Stimulated activated naive CD8-positive, alpha-beta T cell treated with anti-CD3 and anti-CD28 coated beads, Interleukin-15, amount 100 ng/mL, for 72 hours (primary cell): ENCODE measurements around the gene LRRC36.
"Not testable (repeated sequence)": the region's sequence is repeated elsewhere in the genome, so short reads cannot be mapped to it uniquely, and the experiment has no call there.

Experiments used
- ATAC-seq: fragments of 150-1000 bp; cut with Tn5 transposase; 2 replicates; pipeline ENCODE4 v1.10.0; 2021; ENCODE audit warnings: mild to moderate bottlenecking, moderate library complexity
- DNase-seq, 2 donors: peaks; one replicate each; pipeline ENCODE4 v3.0.0; 2021 to 2022
- H3K27ac Mint-ChIP-seq, 2 donors: one replicate each; pipeline ENCODE4 v1.8.0; 2022; ENCODE audit warnings: mild to moderate bottlenecking in 2 of 2, mixed read lengths in 2 of 2, moderate library complexity in 2 of 2
- H3K27me3 Mint-ChIP-seq: one replicate; pipeline ENCODE4 v1.8.0; 2022; ENCODE audit warnings: mixed read lengths
- H3K4me1 Mint-ChIP-seq: one replicate; pipeline ENCODE4 v1.8.0; 2022; ENCODE audit warnings: mild to moderate bottlenecking, mixed read lengths
- H3K4me3 Mint-ChIP-seq, 2 donors: one replicate each; pipeline ENCODE4 v1.8.0; 2022; ENCODE audit warnings: mild to moderate bottlenecking in 2 of 2, mixed read lengths in 2 of 2, moderate library complexity in 1 of 2
- H3K9me3 Mint-ChIP-seq, 2 donors: one replicate each; pipeline ENCODE4 v1.8.0; 2022; ENCODE audit warnings: mixed read lengths in 2 of 2

The LRRC36 gene

GRCh38 chr16:67311607-67312488 lies 14.8 kb upstream of the LRRC36 start:
- ATAC-seq (peak; percentile 98), DNase-seq (peak; percentile 86 to 94)
- Mint-ChIP-seq H3K27ac (peak overlapping the region; percentile 75 to 98), H3K27me3 (no peaks in the 10 kb centered on the region), H3K4me3 (peak overlapping the region; percentile 46 to 74), H3K9me3 (no peaks in the 10 kb centered on the region), H3K4me1 (peaks cover 57% of the 10 kb centered on the region)

GRCh38 chr16:67312719-67313118 lies 13.9 kb upstream of the LRRC36 start:
- ATAC-seq, result no peak
- Mint-ChIP-seq H3K9me3 (no peaks in the 10 kb centered on the region), H3K27me3 (no peaks in the 10 kb centered on the region), H3K4me1 (peaks cover 57% of the 10 kb centered on the region), H3K4me3 (peak overlapping the region; percentile 32 to 74), H3K27ac (peak overlapping the region; percentile 75 to 98)
- DNase-seq, result no peak

- H3K4me1 Mint-ChIP-seq, result peaks cover 19% of the 10 kb centered on the region
- H3K9me3 Mint-ChIP-seq, result no peaks in the 10 kb centered on the region
- DNase-seq (no peak), ATAC-seq (no peak)
- H3K4me3 Mint-ChIP-seq, result no peak overlapping the region
- peaks cover 31% of the 10 kb centered on the region for H3K27me3 Mint-ChIP-seq
- no peak overlapping the region for H3K27ac Mint-ChIP-seq
Measured at GRCh38 chr16:67317853-67318252, 8.8 kb upstream of the LRRC36 start.

GRCh38 chr16:67326115-67326471 lies 522 bp upstream of the LRRC36 start:
- DNase-seq (no peak), ATAC-seq (no peak)
- Mint-ChIP-seq H3K4me3 (peak overlapping the region; percentile 98 to 100), H3K27ac (peak overlapping the region; percentile 95 to 97), H3K27me3 (peaks cover 43% of the 10 kb centered on the region), H3K9me3 (no peaks in the 10 kb centered on the region), H3K4me1 (peaks cover 31% of the 10 kb centered on the region)

GRCh38 chr16:67327743-67328142 lies 1.1 kb downstream of the LRRC36 start:
- Mint-ChIP-seq H3K4me1 (peaks cover 31% of the 10 kb centered on the region), H3K27me3 (peaks cover 31% of the 10 kb centered on the region), H3K27ac (no peak overlapping the region), H3K4me3 (no peak overlapping the region), H3K9me3 (no peaks in the 10 kb centered on the region)
- ATAC-seq (no peak), DNase-seq (no peak)

- Mint-ChIP-seq H3K27ac (no peak overlapping the region), H3K4me1 (peaks cover 25% of the 10 kb centered on the region), H3K27me3 (peaks cover 11% of the 10 kb centered on the region), H3K9me3 (peaks cover 4 to 6% of the 10 kb centered on the region in 2 donors), H3K4me3 (no peak overlapping the region)
- ATAC-seq (no peak), DNase-seq (no peak)
Measured at GRCh38 chr16:67329901-67330300, 3.3 kb downstream of the LRRC36 start.

GRCh38 chr16:67333315-67333714 lies 6.7 kb downstream of the LRRC36 start:
- Mint-ChIP-seq H3K27me3 (no peaks in the 10 kb centered on the region), H3K9me3 (peaks cover 8 to 19% of the 10 kb centered on the region in 2 donors), H3K27ac (no peak overlapping the region), H3K4me1 (no peaks in the 10 kb centered on the region), H3K4me3 (no peak overlapping the region)
- no peak for ATAC-seq
- DNase-seq, result no peak

- Mint-ChIP-seq H3K4me1 (no peaks in the 10 kb centered on the region), H3K27ac (no peak overlapping the region), H3K4me3 (no peak overlapping the region), H3K9me3 (peaks cover 8 to 19% of the 10 kb centered on the region in 2 donors), H3K27me3 (no peaks in the 10 kb centered on the region)
- ATAC-seq (no peak), DNase-seq (no peak)
Measured at GRCh38 chr16:67336116-67336515, 9.5 kb downstream of the LRRC36 start.

GRCh38 chr16:67336648-67337047 lies 10.0 kb downstream of the LRRC36 start:
- DNase-seq (no peak), ATAC-seq (no peak)
- peaks cover 8 to 19% of the 10 kb centered on the region in 2 donors for H3K9me3 Mint-ChIP-seq
- no peaks in the 10 kb centered on the region for H3K27me3 Mint-ChIP-seq
- no peak overlapping the region for H3K4me3 Mint-ChIP-seq
- no peaks in the 10 kb centered on the region for H3K4me1 Mint-ChIP-seq
- H3K27ac Mint-ChIP-seq, result no peak overlapping the region

GRCh38 chr16:67339453-67339852 lies 12.8 kb downstream of the LRRC36 start:
- ATAC-seq, result no peak
- no peak overlapping the region for H3K27ac Mint-ChIP-seq
- no peaks in the 10 kb centered on the region for H3K4me1 Mint-ChIP-seq
- no peaks in the 10 kb centered on the region for H3K27me3 Mint-ChIP-seq
- no peak for DNase-seq
- H3K4me3 Mint-ChIP-seq, result no peak overlapping the region
- peaks cover 8 to 17% of the 10 kb centered on the region in 2 donors for H3K9me3 Mint-ChIP-seq

GRCh38 chr16:67341250-67341649 lies 14.6 kb downstream of the LRRC36 start:
- ATAC-seq (no peak), DNase-seq (no peak)

GRCh38 chr16:67342616-67343015 lies 16.0 kb downstream of the LRRC36 start:
- Mint-ChIP-seq H3K9me3 (no peaks in the 10 kb centered on the region), H3K27ac (no peak overlapping the region), H3K4me1 (no peaks in the 10 kb centered on the region), H3K4me3 (no peak overlapping the region), H3K27me3 (no peaks in the 10 kb centered on the region)
- ATAC-seq, result no peak
- no peak for DNase-seq

More at GRCh38 chr16:67341250-67341649, 14.6 kb downstream of the LRRC36 start:
- no peaks in the 10 kb centered on the region for H3K27me3 Mint-ChIP-seq
- no peaks in the 10 kb centered on the region for H3K4me1 Mint-ChIP-seq
- no peaks in the 10 kb centered on the region for H3K9me3 Mint-ChIP-seq
- no peak overlapping the region for H3K4me3 Mint-ChIP-seq
- no peak overlapping the region for H3K27ac Mint-ChIP-seq

GRCh38 chr16:67345401-67345800 lies 18.8 kb downstream of the LRRC36 start:
- DNase-seq, result no peak
- ATAC-seq, result no peak
- H3K27me3 Mint-ChIP-seq, result no peaks in the 10 kb centered on the region
- H3K4me1 Mint-ChIP-seq, result no peaks in the 10 kb centered on the region
- no peak overlapping the region for H3K27ac Mint-ChIP-seq
- no peak overlapping the region for H3K4me3 Mint-ChIP-seq
- no peaks in the 10 kb centered on the region for H3K9me3 Mint-ChIP-seq

GRCh38 chr16:67346341-67346740 lies 19.7 kb downstream of the LRRC36 start:
- ATAC-seq (no peak), DNase-seq (no peak)
- Mint-ChIP-seq H3K4me1 (no peaks in the 10 kb centered on the region), H3K4me3 (no peak overlapping the region), H3K27me3 (no peaks in the 10 kb centered on the region), H3K9me3 (no peaks in the 10 kb centered on the region), H3K27ac (no peak overlapping the region)

GRCh38 chr16:67349172-67349571 lies 22.6 kb downstream of the LRRC36 start:
- peak; percentile 66 for ATAC-seq
- H3K27ac Mint-ChIP-seq, result no peak overlapping the region
- H3K4me3 Mint-ChIP-seq, result no peak overlapping the region
- H3K9me3 Mint-ChIP-seq, result no peaks in the 10 kb centered on the region
- H3K27me3 Mint-ChIP-seq, result no peaks in the 10 kb centered on the region
- no peaks in the 10 kb centered on the region for H3K4me1 Mint-ChIP-seq
- DNase-seq, result no peak

- Mint-ChIP-seq H3K27ac (peak overlapping the region in 1 of 2 donors; percentile 10), H3K4me1 (no peaks in the 10 kb centered on the region), H3K27me3 (no peaks in the 10 kb centered on the region), H3K4me3 (no peak overlapping the region), H3K9me3 (no peaks in the 10 kb centered on the region)
- DNase-seq (no peak), ATAC-seq (no peak)
Measured at GRCh38 chr16:67350324-67350723, 23.7 kb downstream of the LRRC36 start.

- H3K4me3 Mint-ChIP-seq, DNase-seq, ATAC-seq, H3K27ac Mint-ChIP-seq, H3K27me3 Mint-ChIP-seq, H3K9me3 Mint-ChIP-seq, H3K4me1 Mint-ChIP-seq: not testable (repeated sequence)
Measured at GRCh38 chr16:67352463-67352862, 25.8 kb downstream of the LRRC36 start.
